ENCODE results near the gene C3orf52.

The C3orf52 gene

GRCh38 chr3:112136959-112137693 is 50.9 kb downstream of the C3orf52 start:
- no peak for TF ChIP-seq POLR2A (IDR thresholded peaks at IDR 0.05; ENCODE audit: extremely low read depth, insufficient read length)
- peak; percentile 40 for TF ChIP-seq CTCF (IDR thresholded peaks at IDR 0.05; ENCODE audit: low read depth, low read length)
- TF ChIP-seq MAX (IDR thresholded peaks at IDR 0.05; ENCODE audit: low read depth, low read length): no peak
- no peak for TF ChIP-seq MYC (IDR thresholded peaks at IDR 0.05; ENCODE audit: low read depth, low read length)
- peak; percentile 50 for DNase-seq (ENCODE audit: low read depth)
- no peak overlapping the region for H3K4me3 ChIP-seq (ENCODE audit: low read depth, low read length)

- DNase-seq (ENCODE audit: low read depth): no peak
- TF ChIP-seq MYC (IDR thresholded peaks at IDR 0.05; ENCODE audit: low read depth, low read length) (no peak), MAX (IDR thresholded peaks at IDR 0.05; ENCODE audit: low read depth, low read length) (no peak), POLR2A (IDR thresholded peaks at IDR 0.05; ENCODE audit: extremely low read depth, insufficient read length) (no peak), CTCF (IDR thresholded peaks at IDR 0.05; ENCODE audit: low read depth, low read length) (no peak)
- H3K4me3 ChIP-seq (ENCODE audit: low read depth, low read length): no peak overlapping the region
Observed at GRCh38 chr3:112137781-112138180, 51.6 kb downstream of the C3orf52 start.

GRCh38 chr3:112138219-112138969 is 52.2 kb downstream of the C3orf52 start:
- TF ChIP-seq POLR2A (IDR thresholded peaks at IDR 0.05; ENCODE audit: extremely low read depth, insufficient read length) (no peak), CTCF (IDR thresholded peaks at IDR 0.05; ENCODE audit: low read depth, low read length) (no peak), MYC (IDR thresholded peaks at IDR 0.05; ENCODE audit: low read depth, low read length) (no peak), MAX (IDR thresholded peaks at IDR 0.05; ENCODE audit: low read depth, low read length) (no peak)
- H3K4me3 ChIP-seq (ENCODE audit: low read depth, low read length): no peak overlapping the region
- no peak for DNase-seq (ENCODE audit: low read depth)

GRCh38 chr3:112140584-112140983 is 54.4 kb downstream of the C3orf52 start:
- no peak overlapping the region for H3K4me3 ChIP-seq (ENCODE audit: low read depth, low read length)
- no peak for DNase-seq (ENCODE audit: low read depth)
- TF ChIP-seq POLR2A (IDR thresholded peaks at IDR 0.05; ENCODE audit: extremely low read depth, insufficient read length) (no peak), MYC (IDR thresholded peaks at IDR 0.05; ENCODE audit: low read depth, low read length) (no peak), MAX (IDR thresholded peaks at IDR 0.05; ENCODE audit: low read depth, low read length) (no peak), CTCF (IDR thresholded peaks at IDR 0.05; ENCODE audit: low read depth, low read length) (no peak)

- no peak overlapping the region for H3K4me3 ChIP-seq (ENCODE audit: low read depth, low read length)
- DNase-seq (ENCODE audit: low read depth): no peak
- no peak for TF ChIP-seq POLR2A (IDR thresholded peaks at IDR 0.05; ENCODE audit: extremely low read depth, insufficient read length)
- TF ChIP-seq CTCF (IDR thresholded peaks at IDR 0.05; ENCODE audit: low read depth, low read length): no peak
- TF ChIP-seq MYC (IDR thresholded peaks at IDR 0.05; ENCODE audit: low read depth, low read length): no peak
- TF ChIP-seq MAX (IDR thresholded peaks at IDR 0.05; ENCODE audit: low read depth, low read length): no peak
Observed at GRCh38 chr3:112141293-112141692, 55.1 kb downstream of the C3orf52 start.

All from NB4 (cell line).